NCI-H82 treated with DMSO at 0.1 percent for 48 hours (cell line): ENCODE measurements around the gene ZNF57.
"Not testable (repeated sequence)": the region's sequence is repeated elsewhere in the genome, so short reads cannot be mapped to it uniquely, and the experiment has no call there.

Source experiments
- DNase-seq: peaks from one replicate; lab custom pipeline; 2025; ENCODE audit not compliant: unreplicated experiment; lab: John Stamatoyannopoulos, UW

Gene ZNF57

DNA sequence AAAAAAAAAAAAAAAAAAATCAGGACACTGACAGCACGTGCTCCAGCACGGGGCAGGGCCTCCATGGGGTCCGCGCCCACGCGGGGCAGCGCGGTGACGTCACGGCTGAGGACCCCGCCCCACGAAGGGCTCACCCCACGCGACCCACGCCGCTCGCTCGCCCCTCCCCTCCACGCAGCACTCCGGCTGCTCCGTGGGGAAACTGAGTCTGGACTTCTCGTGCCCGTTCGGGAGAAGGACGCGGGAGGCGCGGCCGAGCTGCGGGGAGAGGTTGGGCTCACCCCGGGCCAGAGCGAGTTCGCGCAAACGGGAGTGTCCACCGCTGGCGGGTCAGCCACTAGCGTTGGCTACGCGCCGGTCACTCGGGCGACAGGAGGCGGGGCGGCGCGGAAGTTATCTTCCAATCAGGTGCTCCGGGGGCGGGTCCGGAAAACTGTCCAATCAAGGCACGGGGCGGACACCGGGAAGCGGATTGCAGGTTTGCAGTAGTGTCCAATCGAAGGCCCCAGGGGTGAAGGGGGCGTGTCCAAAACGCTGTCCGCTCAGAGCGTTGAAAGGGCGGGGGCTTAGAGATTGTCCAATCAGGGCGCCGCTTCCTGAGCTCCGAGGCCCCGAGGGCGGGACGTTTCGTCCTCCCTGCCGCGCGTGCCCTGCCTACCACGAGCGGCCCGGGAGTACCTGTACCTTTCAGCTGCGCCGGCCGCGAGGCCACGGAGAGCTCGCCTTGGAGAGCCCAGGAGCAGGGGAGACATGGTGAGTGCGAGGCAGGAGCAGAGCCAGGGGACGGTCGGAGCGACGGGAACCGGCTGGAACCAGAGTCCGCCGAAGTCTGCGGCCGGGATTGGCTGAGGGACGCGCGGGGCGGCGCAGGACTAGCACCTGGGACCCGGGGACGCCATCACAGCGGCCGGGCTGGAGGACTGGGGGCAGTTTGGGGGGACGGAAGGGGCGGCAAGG, at the start of gene ZNF57:
Gene ZNF57 (plus strand): TSS at position 633 of the 957 bp plus-strand sequence. CDS start 118 bp downstream, at position 751.
- DNase-seq = peak; percentile 88

DNA sequence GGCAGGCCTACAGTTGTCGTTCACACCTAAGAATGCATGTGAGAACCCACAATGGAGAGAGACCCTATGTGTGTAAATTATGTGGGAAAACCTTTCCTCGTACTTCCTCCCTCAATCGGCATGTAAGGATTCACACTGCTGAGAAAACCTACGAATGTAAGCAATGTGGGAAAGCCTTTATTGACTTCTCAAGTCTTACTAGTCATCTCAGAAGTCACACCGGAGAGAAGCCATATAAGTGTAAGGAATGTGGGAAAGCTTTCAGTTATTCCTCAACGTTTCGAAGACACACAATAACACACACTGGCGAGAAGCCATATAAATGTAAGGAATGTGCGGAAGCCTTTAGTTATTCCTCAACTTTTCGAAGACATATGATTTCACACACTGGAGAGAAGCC, 48.1 kb upstream of the ZNF57 start:
- no peak for DNase-seq

DNA sequence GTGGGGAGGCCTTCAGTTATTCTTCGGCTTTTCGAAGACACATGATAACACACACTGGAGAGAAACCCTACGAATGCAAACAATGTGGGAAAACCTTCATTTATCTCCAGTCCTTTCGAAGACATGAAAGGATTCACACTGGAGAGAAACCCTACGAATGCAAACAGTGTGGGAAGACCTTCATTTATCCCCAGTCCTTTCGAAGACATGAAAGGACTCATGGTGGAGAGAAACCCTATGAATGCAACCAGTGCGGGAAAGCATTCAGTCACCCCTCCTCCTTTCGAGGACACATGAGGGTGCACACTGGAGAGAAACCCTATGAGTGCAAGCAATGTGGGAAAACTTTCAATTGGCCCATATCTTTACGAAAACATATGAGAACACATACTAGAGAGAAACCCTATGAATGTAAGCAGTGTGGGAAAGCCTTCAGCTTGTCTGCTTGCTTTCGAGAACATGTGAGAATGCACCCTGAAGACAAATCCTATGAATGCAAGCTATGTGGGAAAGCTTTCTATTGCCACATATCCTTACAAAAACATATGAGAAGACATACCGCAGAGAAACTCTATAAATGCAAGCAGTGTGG, 47.6 kb upstream of the ZNF57 start:
- DNase-seq = no peak

DNA sequence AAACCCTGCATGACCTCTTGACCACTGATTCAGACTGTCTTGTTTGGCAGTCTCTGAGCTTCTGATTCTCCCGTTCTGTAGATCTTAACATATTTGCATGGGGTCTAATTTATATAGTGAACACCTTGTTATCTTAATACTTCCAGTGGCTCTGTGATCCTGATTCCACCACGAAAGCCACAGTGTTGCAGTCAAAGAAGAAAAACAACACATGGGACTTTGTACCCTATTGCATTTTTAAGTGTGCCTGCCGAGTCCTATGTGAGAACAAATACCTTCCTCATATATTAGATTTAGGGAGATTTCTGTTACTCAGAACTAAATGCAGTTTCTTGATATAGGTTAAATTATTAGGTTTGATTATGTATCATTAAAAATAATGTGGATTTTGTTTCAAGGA, 45.9 kb upstream of the ZNF57 start:
- DNase-seq = no peak

DNA sequence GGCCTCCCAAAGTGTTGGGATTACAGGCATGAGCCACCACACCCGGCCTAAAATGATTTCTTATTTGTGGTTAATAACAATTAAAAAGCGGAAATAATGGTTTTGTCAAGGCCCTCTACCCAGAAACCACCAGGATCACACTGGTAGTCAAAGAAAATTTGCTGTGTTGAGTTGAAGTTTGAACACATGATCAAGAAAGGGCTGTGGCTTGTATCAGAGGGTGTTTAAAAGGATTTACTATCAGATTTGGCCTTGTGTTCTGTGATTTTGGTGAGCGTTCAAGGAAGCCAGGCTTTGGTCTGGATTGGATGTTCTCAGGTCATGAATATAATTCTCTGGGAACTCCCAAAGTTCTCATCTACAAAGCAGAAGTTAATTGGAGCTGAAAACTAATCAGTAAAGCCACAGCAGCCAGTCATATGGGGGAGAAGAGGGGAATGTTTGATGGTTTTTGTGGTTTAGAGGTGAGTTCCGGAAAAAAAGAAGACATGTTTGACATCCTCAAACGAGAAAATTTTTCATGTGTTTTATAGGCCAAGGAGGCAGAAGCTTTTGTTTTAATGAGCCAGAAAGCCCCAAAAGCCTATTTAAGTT, 44.2 kb upstream of the ZNF57 start:
- DNase-seq = no peak

DNA sequence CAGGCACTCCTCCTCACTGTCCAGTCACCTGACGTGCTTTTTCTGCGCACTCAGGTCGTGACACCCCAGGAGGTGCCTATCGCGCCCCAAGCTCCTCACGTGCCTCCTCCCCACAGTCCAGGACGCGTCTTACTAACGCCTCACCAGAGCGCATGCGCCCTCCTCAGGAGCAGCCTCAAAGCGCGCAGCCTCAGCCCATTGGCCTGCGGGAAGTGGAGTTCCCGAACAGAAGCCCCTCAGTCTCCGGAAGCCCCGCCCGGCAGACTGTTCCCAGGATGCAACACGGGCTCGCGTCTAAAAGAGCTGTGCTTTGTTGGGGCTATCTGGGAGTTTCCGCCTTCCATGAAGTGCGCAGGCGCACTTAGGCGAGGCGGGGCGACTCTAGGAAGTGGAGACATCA, 41.9 kb upstream of the ZNF57 start:
- no peak for DNase-seq

DNA sequence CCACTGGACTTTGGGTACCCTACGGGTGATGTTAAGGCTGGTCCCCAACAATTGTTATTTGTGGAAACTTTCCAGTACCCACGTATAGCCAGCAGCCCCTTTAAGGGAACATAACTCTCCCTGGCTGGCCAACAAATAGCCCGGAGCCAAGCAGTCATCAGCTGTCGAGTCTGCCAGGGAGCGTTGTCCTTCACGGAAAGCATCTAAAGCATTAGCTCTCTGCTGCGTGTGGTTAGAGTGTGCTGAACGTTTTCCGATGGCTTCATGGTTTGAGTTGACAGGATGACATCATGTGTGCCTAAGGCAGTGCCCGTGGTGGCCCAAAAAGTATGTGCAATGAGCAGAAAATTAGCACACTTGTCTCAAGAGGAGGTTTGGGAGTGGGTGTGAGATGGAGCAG, 36.9 kb upstream of the ZNF57 start:
- no peak for DNase-seq

DNA sequence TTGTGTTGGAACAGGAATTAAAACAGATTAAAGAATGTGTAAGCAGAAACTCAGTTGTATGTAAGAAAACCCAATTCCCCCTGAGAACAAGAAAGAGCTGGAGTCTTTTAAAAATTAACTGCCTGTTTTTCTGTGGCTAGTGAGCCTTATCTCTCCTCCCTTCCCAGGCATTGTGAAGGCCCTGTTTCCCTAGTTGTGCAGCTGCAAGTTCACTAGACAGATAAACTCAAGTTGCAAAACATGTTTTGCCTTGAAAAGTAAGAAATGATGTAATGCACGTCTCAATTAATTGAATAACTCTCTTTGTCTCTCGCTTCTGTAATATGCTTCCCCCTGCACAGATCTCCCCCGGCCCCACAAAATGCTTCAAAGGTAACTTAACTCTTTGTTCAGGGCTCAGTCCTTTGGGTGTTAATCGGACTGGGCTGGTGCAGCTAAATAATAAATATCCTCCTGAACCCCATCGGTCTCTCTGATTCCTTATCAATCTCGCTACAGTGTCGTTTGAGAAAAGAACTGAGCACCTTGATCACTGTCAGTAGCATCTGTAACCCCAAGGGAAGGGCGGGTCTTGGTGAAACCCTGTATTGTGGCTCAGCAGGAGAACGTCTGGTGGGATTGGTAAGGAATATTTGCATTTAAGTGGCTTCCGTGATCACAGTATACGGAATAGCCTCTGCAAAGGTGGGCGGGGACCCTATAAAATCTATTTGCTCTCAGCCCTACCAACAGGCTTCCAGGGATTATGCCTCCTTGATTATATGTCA, 35.2 kb upstream of the ZNF57 start:
- no peak for DNase-seq

DNA sequence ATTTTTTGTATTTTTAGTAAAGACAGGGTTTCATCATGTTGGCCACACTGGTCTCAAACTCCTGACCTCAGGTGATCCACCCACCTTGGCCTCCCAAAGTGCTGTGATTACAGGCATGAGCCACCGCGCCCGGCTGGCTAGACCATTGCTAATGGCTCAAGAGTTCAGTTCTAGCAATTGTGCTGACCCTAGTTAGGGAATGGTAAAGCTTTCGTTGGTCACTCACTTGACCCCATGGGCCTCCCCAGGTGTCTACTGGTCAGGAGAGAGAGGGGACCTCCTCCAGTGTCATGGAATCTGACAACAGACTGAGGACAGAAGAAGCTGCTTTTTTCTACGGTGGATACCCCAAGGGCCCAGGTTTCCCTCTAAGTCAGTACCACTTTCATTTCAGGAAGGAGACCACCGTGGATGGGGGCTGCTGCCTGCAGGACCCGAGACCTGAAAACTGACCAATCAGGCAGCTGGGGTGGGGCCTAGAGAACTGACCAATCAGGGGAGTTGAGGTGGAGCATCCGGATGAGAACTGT, 34.2 kb upstream of the ZNF57 start:
- DNase-seq = no peak

DNA sequence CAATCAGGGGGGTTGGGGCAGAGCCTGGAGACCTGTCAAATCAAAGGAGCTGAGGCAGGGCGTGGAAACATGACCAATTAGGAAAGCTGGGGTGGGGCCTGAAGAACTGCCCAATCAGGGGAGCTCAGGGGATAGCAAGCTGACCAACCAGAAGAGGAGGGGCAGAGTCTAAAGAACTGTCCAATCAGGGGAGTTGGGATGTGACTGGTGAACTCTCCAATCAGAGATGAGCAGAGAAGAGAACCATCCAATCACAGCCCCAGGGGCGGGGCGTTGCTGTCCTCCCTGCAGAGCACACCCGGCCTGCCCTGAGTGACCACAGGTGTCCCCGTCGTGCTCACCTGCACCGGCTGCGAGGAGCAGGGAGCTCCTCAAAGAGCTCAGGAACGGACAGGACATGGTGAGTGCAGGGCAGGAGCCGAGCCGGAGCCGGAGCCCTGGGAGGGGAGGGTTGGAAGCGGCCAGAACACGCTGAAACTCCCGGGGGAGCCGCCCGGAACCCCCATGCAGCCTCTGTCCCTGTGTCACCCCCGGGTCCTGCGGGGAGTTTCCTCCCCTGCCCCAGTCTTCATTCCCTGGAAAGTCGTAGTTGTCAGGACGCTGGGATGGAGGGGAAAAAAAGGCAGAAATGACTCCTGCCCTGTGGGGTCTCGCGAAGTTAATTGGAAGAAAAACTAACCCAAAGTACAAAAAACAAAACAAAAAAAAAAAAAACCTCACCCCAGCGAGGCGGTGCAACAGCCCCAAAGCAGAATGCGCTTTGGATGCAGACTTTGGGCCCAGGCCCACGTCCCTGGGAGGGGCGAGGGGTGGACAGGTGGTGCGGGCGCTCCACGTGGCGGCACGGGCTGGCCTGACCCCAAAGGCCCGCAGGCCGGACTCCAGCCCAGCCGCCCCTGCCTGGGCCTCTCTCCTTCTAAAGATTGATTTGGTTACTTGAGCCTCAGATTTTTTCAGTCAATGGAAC, 33.4 kb upstream of the ZNF57 start, which contains the start of gene ZNF556:
Gene ZNF556 (plus strand): TSS at position 311 of the 967 bp plus-strand sequence. CDS start 87 bp downstream, at position 398.
- DNase-seq = peak; percentile 37

DNA sequence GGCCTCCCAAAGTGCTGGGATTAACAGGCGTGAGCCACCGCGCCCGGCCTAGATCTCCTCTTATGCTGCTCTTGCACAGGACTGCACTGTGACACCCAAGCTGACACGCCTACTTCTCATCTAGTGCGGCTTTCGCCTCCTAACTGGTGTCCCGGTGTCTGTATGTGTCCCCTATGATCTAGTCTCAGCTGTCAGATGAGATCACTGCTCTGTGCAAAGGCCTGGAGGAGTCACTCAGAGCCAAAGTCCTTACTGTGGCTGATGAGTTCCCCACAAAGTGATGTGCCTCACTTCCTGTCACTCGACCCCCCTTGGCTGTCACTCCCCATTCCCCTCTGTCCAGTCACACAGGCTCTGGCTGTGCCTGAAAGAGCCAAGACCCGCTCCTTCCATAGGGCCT, 31.1 kb upstream of the ZNF57 start:
- no peak for DNase-seq

DNA sequence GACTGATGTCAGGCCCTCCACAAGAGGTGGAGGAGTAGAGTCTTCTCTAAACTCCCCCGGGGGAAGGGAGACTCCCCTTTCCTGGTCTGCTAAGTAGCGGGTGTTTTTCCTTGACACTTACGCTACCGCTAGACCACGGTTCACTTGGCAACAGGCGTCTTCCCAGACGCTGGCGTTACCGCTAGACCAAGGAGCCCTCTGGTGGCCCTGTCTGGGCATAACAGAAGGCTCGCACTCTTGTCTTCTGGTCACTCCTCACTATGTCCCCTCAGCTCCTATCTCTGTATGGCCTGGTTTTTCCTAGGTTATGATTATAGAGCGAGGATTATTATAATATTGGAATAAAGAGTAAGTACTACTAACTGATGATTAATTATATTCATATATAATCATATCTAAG, 28.6 kb upstream of the ZNF57 start:
- not testable (repeated sequence) for DNase-seq

DNA sequence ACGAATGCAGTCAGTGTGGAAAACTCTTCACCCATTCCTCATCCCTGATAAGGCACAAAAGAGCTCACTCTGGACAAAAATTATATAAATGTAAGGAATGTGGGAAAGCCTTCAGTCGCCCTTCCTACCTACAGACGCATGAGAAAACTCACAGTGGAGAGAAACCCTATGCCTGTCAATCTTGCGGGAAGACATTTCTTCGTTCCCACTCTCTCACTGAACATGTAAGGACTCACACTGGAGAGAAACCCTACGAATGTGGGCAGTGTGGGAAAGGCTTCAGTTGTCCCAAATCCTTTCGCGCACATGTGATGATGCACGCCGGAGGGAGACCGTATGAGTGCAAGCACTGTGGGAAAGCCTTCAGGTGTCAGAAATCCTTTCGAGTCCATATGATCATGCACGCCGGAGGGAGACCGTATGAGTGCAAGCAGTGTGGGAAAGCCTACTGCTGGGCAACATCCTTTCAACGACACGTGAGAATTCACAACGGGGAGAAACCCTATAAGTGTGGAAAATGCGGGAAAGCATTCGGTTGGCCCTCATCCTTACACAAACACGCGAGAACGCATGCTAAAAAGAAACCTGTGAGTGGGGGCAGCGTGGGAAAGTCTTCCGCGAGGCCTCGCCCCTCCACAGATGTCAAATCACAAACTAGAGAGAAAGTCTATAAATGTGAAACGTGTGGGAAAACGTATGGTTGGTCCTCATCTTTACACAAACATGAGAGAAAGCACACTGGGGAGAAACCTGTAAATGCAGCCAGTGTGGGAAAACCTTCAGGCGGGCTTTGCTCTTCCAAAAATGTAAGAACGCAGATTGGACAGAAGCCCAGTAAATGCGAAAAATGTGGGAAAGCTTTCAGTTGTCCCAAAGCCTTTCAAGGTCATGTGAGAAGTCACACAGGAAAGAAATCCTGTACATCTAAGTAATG, 23.1 kb upstream of the ZNF57 start:
- no peak for DNase-seq

DNA sequence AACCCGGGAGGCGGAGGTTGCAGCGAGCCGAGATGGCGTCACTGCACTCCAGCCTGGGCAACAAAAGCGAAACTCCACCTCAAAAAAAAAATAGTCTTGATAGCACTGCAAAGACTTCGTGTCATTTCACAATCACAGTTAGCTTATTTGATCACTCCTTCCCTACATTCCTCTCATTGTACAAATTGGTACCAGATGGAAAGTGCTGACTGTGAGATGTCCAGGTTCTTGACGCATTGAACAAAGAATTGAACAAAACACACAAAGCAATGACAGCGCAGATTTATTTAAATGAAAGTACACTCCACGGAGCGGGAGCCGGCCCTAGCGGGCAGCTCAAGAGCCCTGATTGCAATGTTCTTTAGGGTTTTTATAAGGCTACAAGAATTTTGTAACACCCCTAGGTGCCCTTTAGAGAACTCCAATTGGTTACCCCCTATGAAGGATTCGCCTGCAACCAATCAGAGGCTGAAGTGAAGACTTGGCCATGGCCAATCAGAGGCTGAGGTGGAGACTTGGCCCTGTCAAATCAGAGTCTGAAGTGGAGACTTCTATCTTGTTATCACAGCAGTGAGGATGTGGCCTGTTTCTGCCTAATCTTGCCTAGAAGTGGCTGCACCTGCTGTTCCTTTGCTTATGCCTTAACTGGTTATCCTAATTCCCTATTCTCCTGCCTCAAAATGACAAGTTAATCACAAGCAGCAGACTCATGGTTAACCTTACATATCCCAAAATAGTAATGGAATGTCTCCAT, 16.9 kb upstream of the ZNF57 start:
- DNase-seq = no peak

DNA sequence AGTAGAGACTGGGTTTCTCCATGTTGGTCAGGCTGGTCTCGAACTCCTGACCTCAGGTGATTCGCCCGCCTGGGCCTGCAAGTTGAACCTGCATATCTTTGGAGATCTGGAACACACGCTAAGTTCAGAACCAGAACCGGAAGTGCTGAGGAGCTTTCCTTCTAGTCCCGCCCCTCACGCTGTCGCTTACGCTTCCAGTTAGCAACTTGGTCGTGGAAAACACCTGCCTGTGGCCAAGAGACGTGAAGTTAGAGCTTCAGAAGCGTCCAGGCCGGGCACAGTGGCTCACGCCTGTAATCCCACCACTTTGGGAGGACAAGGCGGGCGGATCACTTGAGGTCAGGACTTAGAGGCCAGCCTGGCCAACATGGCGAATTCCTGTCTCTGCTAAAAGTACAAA, 15.0 kb upstream of the ZNF57 start:
- DNase-seq = no peak

DNA sequence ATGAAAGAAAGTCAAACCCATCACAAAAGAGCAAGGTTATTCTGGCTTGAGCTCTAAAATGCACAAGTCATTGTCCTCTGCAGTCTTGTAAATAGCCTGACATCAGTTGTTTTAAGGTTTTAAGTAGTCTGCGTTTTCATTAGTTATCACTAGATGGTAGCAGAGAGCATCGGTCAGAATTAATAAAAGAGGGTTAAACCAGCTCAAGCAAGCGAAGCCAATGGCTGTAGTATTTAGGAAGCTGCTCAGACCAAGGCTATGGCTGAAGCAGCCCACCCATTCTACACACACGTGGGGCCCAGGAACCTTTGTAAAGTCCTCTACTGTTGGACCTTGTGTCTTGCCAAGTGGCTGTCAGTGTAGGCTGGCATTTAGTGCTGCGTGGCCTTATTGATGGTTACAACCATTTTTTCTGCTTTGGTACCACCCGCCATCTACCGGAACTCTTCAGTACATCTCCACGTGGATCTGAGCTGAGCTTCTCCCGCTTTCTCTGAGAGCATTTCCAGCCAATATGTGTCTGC, 13.3 kb upstream of the ZNF57 start:
- DNase-seq = peak; percentile 35

DNA sequence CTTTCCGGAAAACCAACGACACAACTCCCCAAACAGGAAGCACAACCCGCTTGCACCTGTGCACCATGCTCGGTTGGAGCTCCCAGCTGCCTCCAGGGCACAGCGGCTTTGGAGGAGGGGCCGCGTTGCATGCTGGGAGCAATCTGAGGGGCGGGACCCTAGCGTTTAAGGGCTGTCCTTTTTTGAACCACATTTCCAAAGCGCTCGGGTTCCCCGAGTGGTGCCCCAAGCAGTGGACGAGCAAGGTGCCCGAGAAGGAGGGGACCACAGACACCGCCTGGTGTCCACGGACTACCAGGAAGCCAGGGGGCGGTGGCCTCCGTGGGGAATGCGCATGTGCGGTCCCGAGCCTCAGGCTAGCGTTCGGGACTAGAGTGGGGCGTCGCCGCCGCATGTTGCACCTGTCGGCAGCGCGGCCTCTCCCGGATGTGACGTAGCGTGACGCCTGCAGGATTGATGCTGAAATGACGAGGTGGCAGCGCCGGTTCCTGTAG, 11.9 kb upstream of the ZNF57 start:
- no peak for DNase-seq

DNA sequence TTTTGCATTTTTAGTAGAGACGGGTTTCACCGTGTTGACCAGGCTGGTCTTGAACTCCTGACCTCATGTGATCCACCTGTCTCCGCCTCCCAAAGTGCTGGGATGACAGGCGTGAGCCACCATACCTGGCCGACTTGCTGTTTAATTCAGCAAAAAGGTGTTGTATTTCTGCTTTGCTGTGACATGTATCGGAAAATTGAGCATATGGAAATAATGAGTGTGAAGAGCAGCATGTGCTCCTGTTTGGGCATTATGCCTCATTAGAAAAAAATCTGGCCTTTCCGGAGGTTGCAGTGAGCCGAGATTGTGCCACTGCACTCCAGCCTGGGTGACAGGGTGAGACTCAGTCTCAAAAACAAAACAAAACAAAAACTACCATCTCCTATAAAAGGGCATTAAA, 10.2 kb upstream of the ZNF57 start:
- DNase-seq = not testable (repeated sequence)
